NB4 (cell line): ENCODE measurements around the gene KRT6A.

Experiments used
- MYC ChIP-seq: IDR thresholded peaks from 2 replicates; pipeline ENCODE4 v1.6.1; 2011; ENCODE audit warnings: low read depth, low read length
- POLR2A ChIP-seq: IDR thresholded peaks from 2 replicates; pipeline ENCODE4 v1.6.1; 2011; ENCODE audit warnings: mild to moderate bottlenecking; ENCODE audit not compliant: insufficient read length; ENCODE audit errors: extremely low read depth

- TF ChIP-seq MYC (no peak), POLR2A (no peak)
These were observed 34.2 kb upstream of the KRT6A start for GRCh38 chr12:52527121-52527800.
